K562 (cell line): ENCODE results near the gene CAMK2G. TPM values are rescaled to one million over a fixed set of nuclear protein-coding genes. Genes with fewer than 3 reads are reported as not detected.
A peak's percentile ranks its signal among the peaks of the same experiment; 100 is the strongest.

Experiments used
- ATAC-seq: fragments of 200-7000 bp; cut with Tn5 transposase; 3 replicates; pipeline ENCODE4 v1.9.1; 2020; ENCODE audit warnings: moderate library complexity
- BruUV-seq: library from RNA; stranded (reverse); fragments of 400-500 nt; replicated peaks from 2 replicates; lab custom pipeline; 2021; lab: Mats Ljungman, UMichigan
- CTCF ChIA-PET: fragments of 300-600 bp; formaldehyde crosslinking; extraction: SDS; loops from one replicate; lab custom pipeline; 2021; ENCODE audit warnings: low intra/inter-chr PET ratio; lab: Yijun Ruan, JAX
- POLR2A ChIA-PET: fragments of 300-600, 350-650 bp; sonication (Branson Sonifier 250); formaldehyde crosslinking; extraction: SDS; loops from one replicate; lab custom pipeline; 2021; ENCODE audit warnings: antibody characterized with exemption, inconsistent platforms; lab: Yijun Ruan, JAX
- DNase-seq, 4 experiments: peaks; one replicate each; pipeline versions ENCODE4 v3.0.0 to v3.0.0-alpha.2; 2011 to 2018; ENCODE audit warnings: low spot score in 3 of 4, mixed read lengths in 3 of 4; ENCODE audit errors: extremely low read depth in 1 of 4
- FAIRE-seq: peaks from 2 replicates; lab custom pipeline; 2011; peaks lifted over from hg19 to GRCh38; lab: Jason Lieb, UNC
- H2AFZ ChIP-seq: 2 replicates; pipeline ENCODE4 v1.6.0; 2011; ENCODE audit warnings: low read depth, low read length, control low read depth, inconsistent platforms
- H3K27ac ChIP-seq: fragments of 200-600 bp; 3 replicates; pipeline ENCODE4 v1.8.0; 2011; ENCODE audit warnings: low read depth, mild to moderate bottlenecking, control low read depth, inconsistent platforms, low read length, moderate library complexity, mixed read lengths; ENCODE audit errors: extremely low read depth
- H3K27me3 ChIP-seq, 2 experiments: fragments of 300-600 bp in 1 of 2; 2 replicates in 1 of 2; 3 replicates in 1 of 2; pipeline versions ENCODE4 v1.6.0 to v1.8.0; 2011; ENCODE audit warnings: inconsistent platforms in 2 of 2, low read length in 2 of 2, mild to moderate bottlenecking in 1 of 2, mixed read lengths in 1 of 2, moderate library complexity in 1 of 2; ENCODE audit not compliant: control insufficient read depth in 2 of 2, insufficient read depth in 2 of 2
- H3K36me3 ChIP-seq: fragments of 300-600 bp; 3 replicates; pipeline ENCODE4 v1.8.0; 2011; ENCODE audit warnings: mild to moderate bottlenecking, low read length, inconsistent platforms; ENCODE audit not compliant: control insufficient read depth, insufficient read depth
- H3K4me1 ChIP-seq, 2 experiments: fragments of 200-600 bp in 1 of 2; replicated peaks in 1 of 2; 2 replicates in 1 of 2; 3 replicates in 1 of 2; pipeline versions ENCODE4 v1.5.1 to v1.8.0; 2011; ENCODE audit warnings: inconsistent platforms in 2 of 2, low read length in 2 of 2, mild to moderate bottlenecking in 1 of 2, mixed read lengths in 1 of 2, moderate library complexity in 1 of 2; ENCODE audit not compliant: control insufficient read depth in 2 of 2, insufficient read depth in 2 of 2
- H3K4me2 ChIP-seq: 2 replicates; pipeline ENCODE4 v1.6.1; 2011; ENCODE audit warnings: low read length, control low read depth, inconsistent platforms, mixed read lengths; ENCODE audit not compliant: insufficient read depth
- H3K4me3 ChIP-seq: fragments of 200-600 bp; sonication (generic), shearing (Covaris generic); 2 replicates; pipeline ENCODE4 v1.5.1; 2016; ENCODE audit warnings: control low read depth, inconsistent platforms
- H3K79me2 ChIP-seq: fragments of 200-600 bp; 3 replicates; pipeline ENCODE4 v1.8.0; 2011; ENCODE audit warnings: low read length, inconsistent platforms; ENCODE audit not compliant: control insufficient read depth, insufficient read depth
- H3K9ac ChIP-seq, 2 experiments: 2 replicates each; pipeline versions ENCODE4 v1.6.0 to v1.6.1; 2011; ENCODE audit warnings: low read depth in 2 of 2, low read length in 2 of 2, control low read depth in 1 of 2, inconsistent platforms in 1 of 2, mild to moderate bottlenecking in 1 of 2, mixed read lengths in 1 of 2; ENCODE audit not compliant: insufficient read depth in 1 of 2
- H3K9me1 ChIP-seq: one replicate; pipeline ENCODE4 v1.6.0; 2011; ENCODE audit warnings: inconsistent platforms, mild to moderate bottlenecking, low read length, moderate library complexity; ENCODE audit not compliant: control insufficient read depth, insufficient read depth
- H3K9me3 ChIP-seq: replicated peaks from 2 replicates; pipeline ENCODE4 v1.5.1; 2011; ENCODE audit warnings: low read depth, low read length, inconsistent platforms; ENCODE audit not compliant: control insufficient read depth, insufficient read depth
- H4K20me1 ChIP-seq: replicated peaks from 2 replicates; pipeline ENCODE4 v1.6.1; 2011; ENCODE audit warnings: low read length, inconsistent platforms, mixed read lengths; ENCODE audit not compliant: control insufficient read depth, insufficient read depth
- LARP7 ChIP-seq: fragments of 450-650 bp; IDR thresholded peaks from 2 replicates; pipeline ENCODE4 v1.6.1; 2016
- PRMT5 ChIP-seq: sonication (generic); formaldehyde crosslinking; IDR thresholded peaks from 2 replicates; pipeline ENCODE4 v1.5.0; 2020; ENCODE audit warnings: missing genetic modification reagents
- SMARCA4 ChIP-seq: fragments of 450-650 bp; IDR thresholded peaks from 2 replicates; pipeline ENCODE4 v1.6.1; 2016
- TCFL5 ChIP-seq: fragments of 250-450 bp; sonication (Bioruptor Pico); conservative IDR thresholded peaks from 2 replicates; pipeline ENCODE4 v1.6.1; 2021; ENCODE audit warnings: mild to moderate bottlenecking, moderate library complexity, matching md5 sums
- ZBTB2 ChIP-seq: fragments of 450-650 bp; IDR thresholded peaks from 2 replicates; pipeline ENCODE4 v1.6.1; 2016; ENCODE audit warnings: antibody characterized with exemption
- ZNF124 ChIP-seq: sonication (generic); formaldehyde crosslinking; IDR thresholded peaks from 2 replicates; pipeline ENCODE4 v1.8.1; 2022; ENCODE audit warnings: missing genetic modification reagents
- ZNF133 ChIP-seq: fragments of 250-450 bp; sonication (Bioruptor Pico); IDR thresholded peaks from 2 replicates; pipeline ENCODE4 v1.4.0; 2020; ENCODE audit warnings: mild to moderate bottlenecking
- ZNF24 ChIP-seq: fragments of 450-650 bp; IDR thresholded peaks from 2 replicates; pipeline ENCODE4 v1.6.1; 2016
- ZNF444 ChIP-seq: fragments of 250-450 bp; sonication (Bioruptor Pico); IDR thresholded peaks from 2 replicates; pipeline ENCODE4 v1.4.0; 2020; ENCODE audit warnings: mild to moderate bottlenecking, moderate library complexity
- WGBS: fragments of 100-300 bp; shearing (Covaris generic); methylation state at CpG from one replicate; pipeline ENCODE4 v1.1.6; 2016; ENCODE audit warnings: low coverage, mixed read lengths; ENCODE audit not compliant: insufficient coverage; ENCODE audit errors: missing lambda C conversion rate; 5-methylcytosine and 5-hydroxymethylcytosine counted together
- in situ Hi-C: fragments of 300-500 bp; cut with MboI; formaldehyde crosslinking; loops from 4 replicates; pipeline ENCODE4 v1.15.0; 2018; ENCODE audit warnings: inconsistent platforms, mixed read lengths
- intact Hi-C: fragments of 100-400 bp; cut with micrococcal nuclease; formaldehyde crosslinking; loops from 2 replicates; pipeline ENCODE4 v1.14.2; 2022
- polyA plus RNA-seq, 8 experiments: library from polyadenylated mRNA; depleted of rRNA in 4 of 8; stranded (reverse) in 5 of 8; unstranded in 3 of 8; fragments of >200 nt; fragmentation: Nextera tagmentation in 2 of 8; fragmentation: Illumina TruSeq in 1 of 8; extraction: Ambion mirVana in 2 of 8; extraction: Trizol in 1 of 8; gene quantifications; 2 replicates each; pipeline versions ENCODE4 v1.2.1 to v1.2.3, GENCODE V29; 2011 to 2014; ENCODE audit warnings: inconsistent platforms in 1 of 8, missing spikeins in 1 of 8
- total RNA-seq, 7 experiments: library from RNA; depleted of rRNA in 6 of 7; stranded (reverse); fragments of >200 nt in 6 of 7; fragmentation: Illumina TruSeq in 2 of 7; extraction: Trizol in 2 of 7; gene quantifications; 2 replicates each; pipeline versions ENCODE4 v1.2.1 to v1.2.3, GENCODE V29; 2011 to 2021; ENCODE audit warnings: low replicate concordance in 1 of 7
- TF ChIP-seq, protein P1 (sequence below): fragments of 250-450 bp; sonication (Bioruptor Pico); IDR thresholded peaks from 2 replicates; pipeline ENCODE4 v1.4.0; 2020; ENCODE audit warnings: mild to moderate bottlenecking, moderate library complexity, borderline replicate concordance
- TF ChIP-seq, protein P2 (sequence below): fragments of 450-650 bp; IDR thresholded peaks from 2 replicates; pipeline ENCODE4 v1.6.1; 2016

CAMK2G gene
- total and polyA plus RNA-seq, 9 of the 15 experiments (the other 6 are each of a cell fraction or from before 2014, with no cell fraction given) = 9.0 to 37.9 (median 32.6) TPM

GRCh38 chr10:73914036-73914435 lies 39.7 kb upstream of the CAMK2G start:
- no peak overlapping the region for H3K27ac ChIP-seq
- no peak for FAIRE-seq
- BruUV-seq = no TSS peak
- no peaks in the 10 kb centered on the region; a peak in 1 of 5 replicates for H3K27me3 ChIP-seq
- H3K4me1 ChIP-seq = peaks cover 13 to 20% of the 10 kb centered on the region in 2 experiments
- TF ChIP-seq ZNF444 (no peak), TCFL5 (no peak), ZNF133 (CRISPR knock-in tag) (no peak), ZNF124 (CRISPR knock-in tag) (no peak), LARP7 (no peak), ZNF24 (no peak)
- TF ChIP-seq, all 486 proteins: peak for 0
- peaks cover 15% of the 10 kb centered on the region; the same call in 1 of the 3 replicates for H3K36me3 ChIP-seq
- ATAC-seq (no peak), DNase-seq (no peak)
- intact Hi-C loops = no loop called here
- H3K4me3 ChIP-seq = no peak overlapping the region
- no peak overlapping the region for H3K9ac ChIP-seq
- WGBS = 54% methylated on average over 10 of the region's 10 CpGs
- H3K9me1 ChIP-seq = no peaks in the 10 kb centered on the region
- CTCF ChIA-PET = no interaction called here
- H3K4me2 ChIP-seq = no peak overlapping the region
- H4K20me1 ChIP-seq = no peaks in the 10 kb centered on the region
- H2AFZ ChIP-seq = no peak overlapping the region
- POLR2A ChIA-PET = interaction anchor here (0.6 to 0.7 kb wide), 2 partner anchors 13 to 15 kb away, joined by 3 read pairs; no protein-coding TSS in a partner anchor
- in situ Hi-C loops = no loop called here
- no peaks in the 10 kb centered on the region for H3K79me2 ChIP-seq
- H3K9me3 ChIP-seq = no peaks in the 10 kb centered on the region

DNA sequence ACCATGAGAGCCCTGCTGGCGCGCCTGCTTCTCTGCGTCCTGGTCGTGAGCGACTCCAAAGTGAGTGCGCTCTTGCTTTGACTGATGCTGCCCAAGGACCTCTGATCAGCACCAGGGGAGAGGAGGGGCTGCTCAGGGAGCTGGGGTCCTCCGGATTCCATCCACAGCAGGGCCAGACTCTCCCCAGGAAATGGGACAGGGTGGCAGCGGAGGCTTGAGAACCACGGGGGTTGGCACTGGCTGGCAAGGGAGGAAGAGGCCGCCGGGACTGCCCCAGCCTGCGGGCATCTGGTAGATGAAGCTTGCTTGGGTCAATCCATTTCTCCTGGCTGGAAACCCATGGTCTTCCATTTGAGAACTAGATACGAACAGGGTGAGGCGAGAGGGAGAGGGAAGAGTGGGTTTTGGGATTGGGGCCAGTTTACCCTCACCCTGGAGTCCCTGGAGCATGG lies 37.2 kb upstream of the CAMK2G start:
- H3K27ac ChIP-seq = peak overlapping the region; percentile 2; the same call in 1 of the 3 replicates
- TSS peak; percentile 47 for BruUV-seq
- ChIA-PET POLR2A (interaction anchor here (0.6 to 1.7 kb wide), 9 partner anchors 8 to 195 kb away, joined by 3 to 6 read pairs (median 4); partner anchors contain the start of gene VCL), CTCF (no interaction called here)
- H3K36me3 ChIP-seq = peaks cover 10% of the 10 kb centered on the region; the same call in 1 of the 3 replicates
- peaks cover 25 to 37% of the 10 kb centered on the region in 2 experiments for H3K4me1 ChIP-seq
- peak overlapping the region; percentile 47 for H3K4me3 ChIP-seq
- no peaks in the 10 kb centered on the region for H3K79me2 ChIP-seq
- intact Hi-C loops = no loop called here
- peak overlapping the region; percentile 47 to 90; a peak in 3 of 4 replicates for H3K9ac ChIP-seq
- no peaks in the 10 kb centered on the region; a peak in 1 of 5 replicates for H3K27me3 ChIP-seq
- H4K20me1 ChIP-seq = no peaks in the 10 kb centered on the region
- H2AFZ ChIP-seq = peak overlapping the region; percentile 85
- 44% methylated on average over 14 of the region's 14 CpGs for WGBS
- H3K4me2 ChIP-seq = peak overlapping the region; percentile 78
- no peaks in the 10 kb centered on the region for H3K9me1 ChIP-seq
- H3K9me3 ChIP-seq = no peaks in the 10 kb centered on the region
- ATAC-seq = no peak
- peak in 1 of 4 experiments; percentile 45 for DNase-seq
- FAIRE-seq = no peak
- in situ Hi-C loops = no loop called here
- TF ChIP-seq ZBTB2 (0 out of 2 replicates have a peak, but pooled peaks have one; percentile 25), SMARCA4 (0 out of 2 replicates have a peak, but pooled peaks have one; percentile 11), PRMT5 (CRISPR knock-in tag) (no peak)
- TF ChIP-seq, protein P1, sequence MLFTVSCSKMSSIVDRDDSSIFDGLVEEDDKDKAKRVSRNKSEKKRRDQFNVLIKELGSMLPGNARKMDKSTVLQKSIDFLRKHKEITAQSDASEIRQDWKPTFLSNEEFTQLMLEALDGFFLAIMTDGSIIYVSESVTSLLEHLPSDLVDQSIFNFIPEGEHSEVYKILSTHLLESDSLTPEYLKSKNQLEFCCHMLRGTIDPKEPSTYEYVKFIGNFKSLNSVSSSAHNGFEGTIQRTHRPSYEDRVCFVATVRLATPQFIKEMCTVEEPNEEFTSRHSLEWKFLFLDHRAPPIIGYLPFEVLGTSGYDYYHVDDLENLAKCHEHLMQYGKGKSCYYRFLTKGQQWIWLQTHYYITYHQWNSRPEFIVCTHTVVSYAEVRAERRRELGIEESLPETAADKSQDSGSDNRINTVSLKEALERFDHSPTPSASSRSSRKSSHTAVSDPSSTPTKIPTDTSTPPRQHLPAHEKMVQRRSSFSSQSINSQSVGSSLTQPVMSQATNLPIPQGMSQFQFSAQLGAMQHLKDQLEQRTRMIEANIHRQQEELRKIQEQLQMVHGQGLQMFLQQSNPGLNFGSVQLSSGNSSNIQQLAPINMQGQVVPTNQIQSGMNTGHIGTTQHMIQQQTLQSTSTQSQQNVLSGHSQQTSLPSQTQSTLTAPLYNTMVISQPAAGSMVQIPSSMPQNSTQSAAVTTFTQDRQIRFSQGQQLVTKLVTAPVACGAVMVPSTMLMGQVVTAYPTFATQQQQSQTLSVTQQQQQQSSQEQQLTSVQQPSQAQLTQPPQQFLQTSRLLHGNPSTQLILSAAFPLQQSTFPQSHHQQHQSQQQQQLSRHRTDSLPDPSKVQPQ = no peak
- TF ChIP-seq, protein P2, sequence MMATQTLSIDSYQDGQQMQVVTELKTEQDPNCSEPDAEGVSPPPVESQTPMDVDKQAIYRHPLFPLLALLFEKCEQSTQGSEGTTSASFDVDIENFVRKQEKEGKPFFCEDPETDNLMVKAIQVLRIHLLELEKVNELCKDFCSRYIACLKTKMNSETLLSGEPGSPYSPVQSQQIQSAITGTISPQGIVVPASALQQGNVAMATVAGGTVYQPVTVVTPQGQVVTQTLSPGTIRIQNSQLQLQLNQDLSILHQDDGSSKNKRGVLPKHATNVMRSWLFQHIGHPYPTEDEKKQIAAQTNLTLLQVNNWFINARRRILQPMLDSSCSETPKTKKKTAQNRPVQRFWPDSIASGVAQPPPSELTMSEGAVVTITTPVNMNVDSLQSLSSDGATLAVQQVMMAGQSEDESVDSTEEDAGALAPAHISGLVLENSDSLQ = no peak
